GM18858 (cell line): ENCODE results near the gene SLAMF9.

Experiments used
- ATAC-seq: cut with Tn5 transposase; IDR thresholded peaks from one replicate; pipeline ENCODE4 v1.9.1; 2021; ENCODE audit not compliant: unreplicated experiment

SLAMF9 gene

GRCh38 chr1:159953536-159954515 lies at the start of gene SLAMF9:
Gene SLAMF9 (minus strand): TSS chr1:159954237. CDS start chr1:159954137, 100 bp downstream.
- ATAC-seq = no peak

GRCh38 chr1:160001440-160001839 lies 47.4 kb upstream of the SLAMF9 start:
- no peak for ATAC-seq

- ATAC-seq = no peak
Measured at GRCh38 chr1:159999204-159999603, 45.2 kb upstream of the SLAMF9 start.

- ATAC-seq = no peak
Measured at GRCh38 chr1:159996653-159997052, 42.6 kb upstream of the SLAMF9 start.

- ATAC-seq = no peak
Measured at GRCh38 chr1:159994896-159995295, 40.9 kb upstream of the SLAMF9 start.

- ATAC-seq = no peak
Measured at GRCh38 chr1:159993911-159994310, 39.9 kb upstream of the SLAMF9 start.

GRCh38 chr1:159992161-159992560 lies 38.1 kb upstream of the SLAMF9 start:
- ATAC-seq = no peak

- no peak for ATAC-seq
Measured at GRCh38 chr1:159991513-159991912, 37.5 kb upstream of the SLAMF9 start.

GRCh38 chr1:159990005-159990404 lies 36.0 kb upstream of the SLAMF9 start:
- no peak for ATAC-seq

GRCh38 chr1:159989581-159989980 lies 35.5 kb upstream of the SLAMF9 start:
- ATAC-seq = no peak

- no peak for ATAC-seq
Measured at GRCh38 chr1:159988006-159988405, 34.0 kb upstream of the SLAMF9 start.

- no peak for ATAC-seq
Measured at GRCh38 chr1:159987186-159987585, 33.1 kb upstream of the SLAMF9 start.

GRCh38 chr1:159986531-159986930 lies 32.5 kb upstream of the SLAMF9 start:
- ATAC-seq = no peak

- ATAC-seq = no peak
Measured at GRCh38 chr1:159986093-159986492, 32.1 kb upstream of the SLAMF9 start.

- no peak for ATAC-seq
Measured at GRCh38 chr1:159985473-159985872, 31.4 kb upstream of the SLAMF9 start.

GRCh38 chr1:159983681-159984080 lies 29.6 kb upstream of the SLAMF9 start:
- ATAC-seq = no peak

GRCh38 chr1:159982280-159982679 lies 28.2 kb upstream of the SLAMF9 start:
- ATAC-seq = no peak

- no peak for ATAC-seq
Measured at GRCh38 chr1:159981351-159982055, 27.5 kb upstream of the SLAMF9 start.

- ATAC-seq = no peak
Measured at GRCh38 chr1:159980786-159981185, 26.7 kb upstream of the SLAMF9 start.

GRCh38 chr1:159980076-159980475 lies 26.0 kb upstream of the SLAMF9 start:
- no peak for ATAC-seq

GRCh38 chr1:159979257-159979656 lies 25.2 kb upstream of the SLAMF9 start:
- ATAC-seq = no peak

GRCh38 chr1:159978107-159978398 lies 24.0 kb upstream of the SLAMF9 start:
- no peak for ATAC-seq
